HG02973 (cell line): ENCODE data around the gene TMEM69.
"Not testable (repeated sequence)": the region's sequence is repeated elsewhere in the genome, so short reads cannot be mapped to it uniquely, and the experiment has no call there.

ENCODE experiments used
- ATAC-seq: cut with Tn5 transposase; IDR thresholded peaks from one replicate; pipeline ENCODE4 v1.9.1; 2021; ENCODE audit warnings: moderate library complexity; ENCODE audit not compliant: unreplicated experiment

Gene TMEM69, protein sequence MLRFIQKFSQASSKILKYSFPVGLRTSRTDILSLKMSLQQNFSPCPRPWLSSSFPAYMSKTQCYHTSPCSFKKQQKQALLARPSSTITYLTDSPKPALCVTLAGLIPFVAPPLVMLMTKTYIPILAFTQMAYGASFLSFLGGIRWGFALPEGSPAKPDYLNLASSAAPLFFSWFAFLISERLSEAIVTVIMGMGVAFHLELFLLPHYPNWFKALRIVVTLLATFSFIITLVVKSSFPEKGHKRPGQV

DNA sequence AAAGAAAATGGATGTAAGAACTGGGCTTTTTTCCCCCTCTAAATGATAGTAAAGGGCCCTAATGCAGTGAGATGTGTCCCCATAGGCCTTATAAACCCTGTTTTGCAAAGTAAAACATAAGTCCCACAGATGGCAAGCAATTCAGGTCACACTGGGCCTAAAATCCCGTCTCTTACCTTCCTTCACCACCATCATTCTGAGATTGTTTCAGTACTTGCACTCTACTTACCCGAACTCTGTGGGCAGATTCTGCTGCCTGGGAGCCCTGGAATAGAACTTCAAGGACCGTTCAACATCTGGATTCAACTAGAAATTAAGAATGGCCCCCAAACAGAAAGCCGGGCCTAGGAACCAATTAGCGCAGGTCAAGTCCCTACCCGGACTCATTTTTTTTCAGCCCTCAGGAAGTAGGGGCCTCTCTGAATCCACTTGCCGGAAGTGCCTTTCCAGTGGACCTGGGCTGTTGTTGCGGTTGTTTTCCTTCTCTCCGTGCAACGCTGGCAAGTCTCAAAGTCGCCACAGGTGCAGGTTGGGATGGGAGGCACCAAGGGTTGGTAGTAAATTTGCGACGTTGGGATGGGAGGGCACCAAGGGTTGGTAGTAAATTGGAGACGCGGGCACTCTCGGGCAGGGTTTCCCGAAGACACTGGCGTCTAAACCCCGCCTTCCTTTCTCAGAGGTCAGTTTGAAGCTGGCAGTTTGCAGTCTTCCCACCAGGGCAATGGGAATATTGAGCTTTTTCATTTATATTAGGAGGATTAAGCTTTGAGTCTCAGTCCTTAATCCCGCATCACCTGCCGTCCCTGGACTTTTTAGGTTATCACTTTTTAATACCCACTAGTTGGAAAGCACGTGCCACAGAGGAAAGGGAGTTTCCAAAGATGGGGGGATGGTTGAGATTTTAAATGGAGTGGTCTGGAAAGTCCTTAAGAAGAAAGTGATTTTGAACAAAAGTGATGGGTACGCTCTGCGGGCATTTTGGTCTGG, at the start of gene TMEM69:
Gene TMEM69 (plus strand): TSS at position 428 of the 987 bp plus-strand sequence. CDS start 2,888 bp downstream, outside the sequence.
- ATAC-seq, result no peak

DNA sequence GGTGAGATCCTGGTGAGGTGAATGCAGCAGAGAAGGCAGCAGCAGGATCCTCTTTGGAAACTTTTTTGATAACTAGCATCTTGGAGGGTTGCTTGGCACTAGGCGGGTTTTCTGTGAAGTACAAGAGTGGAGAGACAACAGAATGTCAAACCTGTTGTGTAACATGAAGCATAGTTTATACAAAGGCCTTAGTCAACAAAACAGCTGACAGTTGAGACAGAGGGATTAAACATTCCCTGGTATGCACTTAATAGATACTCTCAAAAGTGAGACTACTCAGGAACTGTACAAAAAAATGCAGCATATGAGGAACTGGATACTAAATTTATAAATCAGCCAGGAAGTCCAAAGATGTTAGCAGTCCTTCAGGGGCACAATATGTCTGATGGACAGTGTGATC, 47.7 kb upstream of the TMEM69 start:
- no peak for ATAC-seq

DNA sequence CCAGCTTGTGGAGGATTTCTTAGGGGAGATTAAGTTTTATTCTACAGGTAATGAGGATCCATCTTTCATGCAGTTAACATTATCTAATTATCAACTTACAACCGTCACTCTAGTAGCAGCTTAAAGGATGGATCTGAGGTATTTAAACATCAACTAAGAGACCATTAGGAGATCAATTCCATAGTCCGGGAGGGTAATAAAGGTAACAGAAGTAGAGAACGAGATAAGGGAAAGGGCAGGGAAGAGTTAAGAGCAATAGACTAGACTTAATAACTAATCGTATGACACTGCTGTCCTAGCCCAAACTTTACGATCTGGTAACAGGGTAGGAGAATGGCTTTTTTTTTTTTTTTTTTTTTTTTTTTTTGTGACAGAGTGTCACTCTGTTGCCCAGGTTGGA, 44.7 kb upstream of the TMEM69 start:
- ATAC-seq, result no peak

DNA sequence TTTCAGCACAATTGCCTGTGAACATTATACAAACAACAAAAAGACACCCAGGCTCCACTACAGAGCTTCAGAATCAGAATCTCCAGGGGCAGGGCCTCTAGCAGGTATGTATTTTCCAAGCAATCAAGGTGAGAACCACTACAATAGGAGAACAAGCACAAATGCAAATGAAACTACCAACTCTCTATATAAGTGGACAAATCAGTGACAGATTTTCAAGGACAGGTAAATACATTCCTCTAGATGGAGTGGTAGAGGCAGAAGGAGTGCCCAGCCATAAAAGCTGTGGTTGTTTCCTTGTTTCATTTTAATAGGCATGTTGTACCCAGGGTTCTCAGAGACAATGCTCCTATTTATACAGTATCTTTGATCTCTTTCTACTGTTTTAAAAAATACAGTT, 44.0 kb upstream of the TMEM69 start:
- ATAC-seq, result no peak

DNA sequence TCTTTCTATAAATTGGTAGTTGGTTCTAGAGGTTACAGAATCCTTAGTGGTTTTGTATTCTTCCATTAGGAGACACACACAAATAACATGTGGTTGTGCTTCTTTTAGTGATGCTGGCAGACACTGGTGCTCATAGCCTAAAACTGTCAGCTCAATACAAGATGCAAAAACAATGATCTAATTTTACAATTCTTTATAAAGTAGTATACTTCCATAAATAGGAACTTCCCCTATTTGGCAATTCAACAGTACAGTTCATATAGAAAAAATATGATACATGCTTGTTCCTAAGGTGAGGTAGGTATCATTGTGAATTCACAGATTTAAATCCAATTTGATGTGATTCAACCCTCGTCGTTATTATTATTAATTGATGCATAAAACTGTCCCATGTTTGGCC, 43.3 kb upstream of the TMEM69 start:
- no peak for ATAC-seq

DNA sequence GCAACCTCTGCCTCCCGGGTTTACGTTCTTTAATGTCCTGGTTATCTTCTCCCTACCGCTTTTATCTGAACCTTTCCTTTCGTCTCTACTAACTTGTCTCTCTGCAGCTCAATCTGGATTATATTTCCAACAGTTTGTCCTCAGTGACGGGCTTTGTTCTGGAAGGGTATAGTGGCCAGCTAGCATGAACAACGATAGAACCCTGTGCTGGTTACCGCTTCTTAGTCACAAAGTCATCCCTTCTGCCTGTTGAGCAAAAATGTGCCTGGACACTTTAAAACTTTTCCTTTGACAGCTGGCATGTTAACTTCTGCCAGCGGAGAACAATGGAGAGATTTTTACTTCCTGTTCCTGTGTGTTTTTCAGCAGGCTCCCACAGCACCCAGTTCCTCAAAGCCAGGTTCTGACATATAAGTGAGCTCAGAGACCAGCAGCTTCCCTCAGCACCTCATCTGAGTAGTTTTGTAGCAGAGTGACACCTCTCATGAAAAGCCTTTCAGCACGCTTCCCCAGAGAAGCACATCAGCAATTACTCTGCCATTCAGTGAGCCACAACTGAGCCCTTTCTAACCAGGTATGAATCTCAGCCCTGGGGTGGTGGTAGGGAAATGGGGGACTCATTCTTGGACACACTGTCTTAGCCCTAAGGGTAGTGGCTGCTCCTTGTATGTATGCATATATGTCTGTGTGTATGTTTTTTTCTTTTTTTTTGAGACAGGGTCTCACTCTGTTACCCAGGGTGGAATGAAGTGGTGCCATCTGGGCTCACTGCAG, 40.5 kb upstream of the TMEM69 start:
- no peak for ATAC-seq

DNA sequence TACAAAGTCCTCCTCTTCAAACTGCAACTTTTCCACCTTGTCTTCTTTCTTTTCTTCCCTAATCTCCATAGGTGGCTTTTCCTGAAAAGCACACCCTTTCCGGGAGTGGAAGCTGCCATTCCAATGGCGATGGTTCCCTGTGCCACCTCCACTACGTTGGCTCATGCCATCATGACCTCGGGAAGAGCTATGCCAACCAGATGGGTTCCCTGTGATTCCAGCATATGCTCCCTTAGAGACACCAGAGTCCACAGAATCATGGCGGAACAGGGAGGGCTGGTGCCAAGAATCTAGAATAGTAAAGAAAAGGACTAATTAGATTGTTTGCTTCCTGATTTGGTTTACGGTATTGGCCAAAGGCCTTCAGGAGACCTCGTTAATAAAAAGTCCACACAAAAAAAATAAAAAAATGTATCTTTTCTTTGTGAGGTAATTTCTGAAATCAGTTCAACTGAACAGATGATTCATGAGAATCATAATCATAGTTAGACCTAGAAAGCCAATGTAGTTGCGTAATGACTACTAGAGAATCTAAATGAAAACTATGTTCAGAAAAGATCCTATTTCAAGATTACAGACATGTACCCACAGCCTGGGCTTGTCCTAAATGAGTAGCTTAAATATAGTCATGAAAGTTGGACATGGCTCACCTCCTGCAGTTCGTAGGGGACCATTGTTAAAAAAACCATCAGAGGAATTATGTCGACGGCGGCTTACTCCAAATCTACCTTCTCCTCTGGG, 33.3 kb upstream of the TMEM69 start:
- no peak for ATAC-seq

DNA sequence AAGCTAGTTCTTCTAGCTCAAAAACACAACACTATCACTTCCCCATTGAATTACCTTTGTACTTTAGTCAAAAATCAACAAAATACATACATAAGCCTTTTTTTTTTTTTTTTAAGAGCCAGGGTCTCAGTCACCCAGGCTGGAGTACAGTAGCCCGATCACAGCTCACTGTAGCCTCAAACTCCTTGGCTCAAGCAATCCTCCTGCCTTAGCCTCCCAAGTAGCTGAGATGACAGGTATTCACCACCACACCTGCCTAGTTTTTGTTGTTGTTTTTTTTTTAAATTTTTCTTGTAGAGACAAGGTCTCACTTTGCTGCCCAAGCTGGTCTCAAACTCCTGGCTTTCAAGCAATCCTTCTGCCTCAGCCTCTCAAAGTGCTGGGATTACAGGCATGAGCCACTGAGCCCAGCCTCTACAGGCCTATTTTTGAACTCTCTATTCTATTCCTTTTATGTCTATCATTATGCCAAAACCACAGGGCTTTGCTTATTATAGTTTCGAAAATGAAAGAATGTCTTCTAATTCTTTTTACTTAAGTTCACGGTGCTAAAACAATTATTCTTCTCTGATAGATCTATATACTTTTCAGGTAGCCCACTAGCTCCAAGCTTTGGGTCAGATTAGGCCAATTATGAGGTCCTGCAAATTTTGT, 31.3 kb upstream of the TMEM69 start:
- no peak for ATAC-seq

DNA sequence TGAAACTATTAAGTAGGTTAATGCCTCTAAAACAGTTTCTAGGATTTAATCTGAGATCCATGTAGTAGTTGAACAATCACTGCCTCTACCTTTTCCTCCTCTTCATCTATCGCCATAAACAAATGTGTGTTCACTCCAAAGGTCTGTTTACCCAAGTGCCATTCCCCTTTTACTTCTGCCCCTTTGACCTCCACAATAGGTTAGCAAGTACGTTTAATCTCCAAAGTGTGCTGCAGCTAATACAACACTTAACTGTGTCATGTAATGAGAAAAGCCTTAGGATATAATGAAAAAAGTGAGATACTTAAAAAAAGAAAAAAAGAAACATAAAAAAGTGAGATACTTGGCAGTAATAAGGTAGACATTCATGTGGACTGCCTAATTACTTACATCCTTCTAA, 29.8 kb upstream of the TMEM69 start:
- no peak for ATAC-seq

DNA sequence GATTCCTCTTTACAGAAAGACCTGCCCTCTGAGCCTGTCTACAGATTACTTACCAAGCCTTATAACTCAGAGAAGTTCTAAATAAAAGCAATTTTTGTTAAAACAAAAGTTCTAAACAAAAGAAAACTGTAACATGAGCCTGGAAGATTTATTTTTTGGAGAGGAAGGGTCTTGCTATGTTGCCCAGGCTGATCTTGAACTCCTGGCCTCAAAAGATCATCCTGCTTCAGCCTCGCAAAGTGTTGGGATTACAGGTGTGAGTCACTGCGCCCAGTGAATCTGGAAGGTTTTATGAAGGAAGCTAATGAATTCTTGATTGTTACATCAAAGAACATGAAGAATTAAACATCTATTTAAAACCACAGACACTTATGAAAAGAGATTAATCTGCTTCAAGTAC, 28.8 kb upstream of the TMEM69 start:
- no peak for ATAC-seq

DNA sequence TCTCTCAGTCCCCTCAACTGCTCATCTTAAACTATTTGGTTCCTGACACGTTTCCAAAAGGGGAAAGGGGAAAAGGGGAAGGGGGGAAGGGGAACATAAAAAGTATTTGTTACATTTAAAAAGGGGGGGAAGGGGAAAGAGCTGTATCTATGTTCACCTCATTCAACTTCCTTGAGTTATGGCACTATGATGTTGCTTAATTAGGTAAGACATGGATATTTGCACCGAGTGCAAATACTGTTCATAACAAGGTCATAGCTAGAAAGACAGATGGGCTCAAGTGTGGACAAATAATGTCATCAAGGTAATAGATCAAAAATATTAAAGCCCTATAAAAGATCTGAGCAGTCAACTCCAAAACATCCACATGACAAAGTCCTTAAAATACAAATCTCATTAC, 27.6 kb upstream of the TMEM69 start:
- ATAC-seq, result no peak

DNA sequence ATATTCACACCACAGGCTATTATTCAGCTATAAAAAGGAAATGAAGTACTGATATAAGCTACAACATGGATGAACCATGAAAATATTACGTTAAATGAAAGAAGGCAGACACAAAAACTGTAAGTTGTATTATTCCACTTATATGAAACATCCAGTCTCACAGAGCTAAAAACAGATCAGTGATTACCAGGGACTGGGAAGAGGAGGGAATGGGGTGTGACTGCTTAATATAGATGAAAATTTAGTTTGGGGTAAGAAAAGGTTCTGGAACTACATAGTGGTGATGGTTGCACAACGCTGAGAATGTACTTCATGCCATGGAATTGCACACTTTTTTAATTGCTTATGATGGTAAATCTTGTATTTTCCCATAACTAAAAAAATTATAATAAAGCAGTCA, 21.1 kb upstream of the TMEM69 start:
- no peak for ATAC-seq

DNA sequence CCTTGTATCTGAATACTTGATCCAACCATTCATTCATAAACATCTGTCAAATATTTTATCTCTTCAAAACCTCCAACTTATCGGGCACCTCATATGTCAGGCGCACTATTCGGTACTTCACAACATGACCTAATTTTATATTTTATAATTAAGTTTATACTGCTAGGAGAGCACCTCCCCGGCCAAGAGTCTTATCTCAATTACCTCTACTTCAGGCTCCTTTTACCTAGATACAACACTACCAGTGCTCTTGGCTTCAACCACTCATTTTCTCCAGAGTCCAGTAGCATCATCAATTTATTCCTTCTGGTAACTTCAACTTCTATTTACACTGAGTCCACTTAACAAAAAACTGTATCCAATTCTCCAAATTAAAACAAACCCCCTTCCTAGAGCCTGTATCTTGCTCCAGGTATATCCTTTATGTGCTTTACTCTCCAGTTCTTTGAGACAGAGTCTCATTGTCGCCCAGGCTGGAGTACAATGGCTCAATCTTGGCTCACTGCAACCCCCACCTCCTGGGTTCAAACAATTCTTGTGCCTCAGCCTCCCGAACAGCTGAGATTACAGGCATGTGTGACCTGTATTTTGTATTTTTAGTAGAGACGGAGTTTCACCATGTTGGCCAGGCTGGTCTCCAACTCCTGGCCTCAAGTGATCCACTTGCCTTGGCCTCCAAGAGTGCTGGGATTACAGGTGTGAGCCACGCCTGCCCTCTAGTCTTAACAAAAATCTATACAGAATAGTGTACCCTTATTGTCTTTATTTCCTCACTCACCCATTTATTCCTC, 20.5 kb upstream of the TMEM69 start:
- ATAC-seq, result no peak

DNA sequence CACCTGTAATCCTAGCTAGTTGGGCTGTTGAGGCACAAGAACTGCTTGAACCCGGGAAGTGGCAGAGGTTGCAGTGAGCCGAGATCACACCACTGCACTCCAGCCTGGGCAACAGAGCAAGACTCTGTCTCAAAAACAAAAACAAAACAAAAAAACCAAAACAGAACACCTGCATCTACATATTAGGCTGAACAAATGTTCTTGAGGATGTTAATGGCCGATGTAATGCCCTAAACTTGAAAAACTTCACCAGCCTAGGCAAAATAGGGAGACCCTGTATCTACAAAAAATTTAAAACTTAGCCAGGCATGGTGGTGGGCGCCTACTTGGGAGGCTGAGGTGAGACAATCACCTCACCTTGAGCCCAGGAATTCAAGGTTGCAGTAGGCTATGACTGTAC, 19.5 kb upstream of the TMEM69 start:
- no peak for ATAC-seq

DNA sequence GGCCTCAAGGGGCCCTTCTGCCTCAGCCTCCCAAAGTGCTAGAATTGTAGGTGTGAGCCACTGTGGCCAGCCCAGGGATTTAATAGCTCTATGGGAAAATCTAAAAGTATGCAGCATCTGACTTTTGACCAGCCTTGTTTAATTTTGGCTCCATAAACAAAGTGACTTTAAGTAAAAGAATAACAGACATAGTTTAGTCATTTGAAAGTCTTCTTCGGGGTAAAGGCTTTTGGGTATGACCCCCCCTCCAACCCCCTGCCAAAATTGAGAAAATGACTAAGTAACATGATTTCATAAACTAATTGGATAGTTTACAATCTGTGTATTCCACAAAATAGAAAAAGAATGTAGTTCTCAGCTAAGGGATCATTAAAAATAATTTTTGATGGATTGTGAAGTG, 18.6 kb upstream of the TMEM69 start:
- no peak for ATAC-seq

DNA sequence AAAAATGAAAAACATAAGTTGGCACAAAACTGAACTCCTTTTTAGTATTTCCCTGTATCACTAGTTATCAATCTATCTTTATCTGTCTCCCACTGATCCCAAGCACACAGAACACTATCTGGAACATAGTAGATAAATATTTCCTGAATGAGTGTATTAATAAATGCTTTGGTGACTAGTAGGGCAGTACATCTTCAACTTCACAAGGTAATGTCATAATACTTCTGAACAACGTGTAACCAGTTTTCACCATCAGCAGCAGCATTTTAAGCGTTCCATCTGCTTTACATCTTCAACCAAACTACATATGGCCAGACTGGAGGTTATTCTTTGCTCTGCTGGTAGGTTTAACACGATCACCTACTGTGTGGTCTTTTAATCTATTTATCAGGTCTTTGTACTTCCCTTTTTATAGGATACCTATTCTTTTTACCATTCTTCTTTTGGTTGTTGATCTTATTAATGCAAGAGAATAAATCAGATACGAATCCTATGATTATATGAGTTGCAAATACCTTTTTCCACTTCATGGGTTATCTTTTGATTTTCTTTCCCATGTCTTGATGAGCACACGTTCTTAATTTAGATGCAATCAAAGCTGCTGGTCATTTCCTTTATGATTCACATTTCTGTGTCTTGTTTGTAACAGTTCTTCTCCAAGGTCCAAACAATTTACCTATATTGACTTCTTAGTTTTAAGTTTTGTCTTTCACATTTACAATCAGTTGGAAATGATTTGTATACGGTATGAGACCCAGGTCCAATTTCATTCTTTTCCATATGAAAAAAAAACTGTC, 17.9 kb upstream of the TMEM69 start:
- ATAC-seq, result no peak

DNA sequence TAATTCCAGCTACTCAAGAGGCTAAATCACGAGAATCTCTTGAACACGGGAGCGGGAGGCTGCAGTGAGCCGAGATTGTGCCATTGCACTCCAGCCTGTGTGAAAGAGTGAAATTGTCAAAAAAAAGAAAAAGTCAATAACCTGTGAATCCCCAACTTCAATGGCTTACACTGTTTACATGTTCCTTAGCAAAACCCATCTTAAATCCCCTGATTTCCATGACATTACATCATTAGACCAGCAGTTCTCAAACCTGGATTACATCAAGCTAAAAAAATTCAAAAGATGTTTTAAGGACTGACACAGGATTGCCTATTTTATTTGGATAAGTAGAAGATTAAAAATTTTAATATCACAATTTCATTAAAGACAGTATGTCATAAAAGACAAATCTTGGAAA, 14.0 kb upstream of the TMEM69 start:
- no peak for ATAC-seq

DNA sequence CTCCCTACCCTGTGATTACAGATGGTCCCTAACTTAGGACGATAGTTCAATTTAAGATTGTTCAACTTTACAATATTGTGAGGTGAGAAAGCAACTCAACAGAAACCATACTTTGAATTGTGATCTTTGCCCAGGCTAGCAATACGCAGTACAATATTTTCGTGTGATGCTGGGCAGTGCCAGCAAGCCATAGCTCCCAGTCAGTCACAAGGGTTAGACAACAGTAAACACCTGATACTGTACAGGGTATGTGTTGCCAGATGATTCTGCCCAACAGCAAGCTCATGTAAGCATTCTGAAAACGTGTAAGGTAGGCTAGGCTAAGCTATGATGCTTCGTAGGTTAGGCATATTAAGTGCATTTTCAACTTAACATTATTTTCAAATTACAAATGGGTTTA, 13.5 kb upstream of the TMEM69 start:
- ATAC-seq, result no peak

DNA sequence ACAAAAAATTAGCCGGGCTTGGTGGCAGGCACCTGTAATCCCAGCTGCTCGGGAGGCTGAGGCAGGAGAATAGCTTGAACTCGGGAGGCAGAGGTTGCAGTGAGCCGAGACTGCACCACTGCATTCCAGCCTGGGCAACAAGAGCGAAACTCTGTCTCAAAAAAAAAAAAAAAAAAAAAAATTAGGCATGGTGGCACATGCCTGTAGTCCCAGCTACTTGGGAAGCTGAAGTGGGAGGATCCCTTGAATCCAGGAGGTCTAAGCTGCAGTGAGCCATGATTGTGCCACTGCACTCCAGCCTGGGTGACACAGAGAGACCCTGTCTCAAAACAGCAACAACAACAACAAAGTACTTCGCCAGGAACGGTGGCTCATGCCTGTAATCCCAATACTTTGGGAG, 11.4 kb upstream of the TMEM69 start:
- ATAC-seq, result not testable (repeated sequence)
